HepG2 (cell line): ENCODE results near the gene PNKP. TPM values are rescaled to one million over a fixed set of nuclear protein-coding genes. Genes with fewer than 3 reads are reported as not detected.

Source experiments
- ATAC-seq: fragments of 200-7000 bp; cut with Tn5 transposase; 3 replicates; pipeline ENCODE4 v1.9.1; 2020; ENCODE audit warnings: mild to moderate bottlenecking, moderate library complexity
- BruUV-seq: library from RNA; stranded (reverse); fragments of 400-500 nt; replicated peaks from 2 replicates; lab custom pipeline; 2021; lab: Mats Ljungman, UMichigan
- CTCF ChIA-PET: fragments of 300-600 bp; formaldehyde crosslinking; extraction: SDS; loops from one replicate; lab custom pipeline; 2021; ENCODE audit warnings: low total read pairs, inconsistent platforms, low intra/inter-chr PET ratio; lab: Yijun Ruan, JAX
- POLR2A ChIA-PET: fragments of 350-600 bp; sonication (Branson Sonifier 250); formaldehyde crosslinking; loops from one replicate; lab custom pipeline; 2020; ENCODE audit warnings: antibody characterized with exemption, inconsistent platforms; lab: Yijun Ruan, JAX
- DNase-seq: peaks from one replicate; pipeline ENCODE4 v3.0.0-alpha.2; 2015; ENCODE audit warnings: low spot score
- FAIRE-seq: peaks from 3 replicates; lab custom pipeline; 2011; peaks lifted over from hg19 to GRCh38; lab: Jason Lieb, UNC
- H2AFZ ChIP-seq: one replicate; pipeline ENCODE4 v1.6.1; 2011; ENCODE audit warnings: low read length, inconsistent platforms
- H3K27ac ChIP-seq: fragments of 300-600 bp; 3 replicates; pipeline ENCODE4 v1.8.0; 2011; ENCODE audit warnings: mixed run types, mild to moderate bottlenecking, mixed read lengths, low read length, inconsistent platforms; ENCODE audit not compliant: insufficient read depth; ENCODE audit errors: extremely low read length
- H3K27me3 ChIP-seq, 2 experiments: fragments of 200-600 bp in 1 of 2; 2 replicates in 1 of 2; 3 replicates in 1 of 2; pipeline versions ENCODE4 v1.6.0 to v1.8.0; 2011; ENCODE audit warnings: low read length in 2 of 2, mild to moderate bottlenecking in 2 of 2, moderate library complexity in 2 of 2, inconsistent platforms in 1 of 2; ENCODE audit not compliant: insufficient read depth in 2 of 2, control insufficient read depth in 1 of 2
- H3K36me3 ChIP-seq, 2 experiments: fragments of 200-600 bp in 1 of 2; replicated peaks in 1 of 2; 2 replicates in 1 of 2; 3 replicates in 1 of 2; pipeline versions ENCODE4 v1.5.1 to v1.8.0; 2011; ENCODE audit warnings: low read length in 2 of 2, inconsistent platforms in 1 of 2; ENCODE audit not compliant: insufficient read depth in 2 of 2, control insufficient read depth in 1 of 2
- H3K4me1 ChIP-seq: 2 replicates; pipeline ENCODE4 v1.5.1; 2012; ENCODE audit warnings: low read length, inconsistent platforms; ENCODE audit not compliant: insufficient read depth
- H3K4me2 ChIP-seq: 2 replicates; pipeline ENCODE4 v1.6.0; 2011; ENCODE audit warnings: low read depth, low read length, inconsistent platforms
- H3K4me3 ChIP-seq, 3 experiments: fragments of 200-600 bp in 1 of 3; sonication (generic), shearing (Covaris generic) in 1 of 3; replicated peaks in 1 of 3; 2 replicates each; pipeline ENCODE4 v1.5.1; 2011 to 2016; ENCODE audit warnings: low read length in 3 of 3, inconsistent platforms in 2 of 3, low read depth in 2 of 3, mild to moderate bottlenecking in 2 of 3, control low read depth in 1 of 3, mixed read lengths in 1 of 3; ENCODE audit not compliant: insufficient read depth in 1 of 3
- H3K79me2 ChIP-seq: one replicate; pipeline ENCODE4 v1.6.1; 2011; ENCODE audit warnings: low read length, inconsistent platforms; ENCODE audit not compliant: insufficient read depth
- H3K9ac ChIP-seq: 2 replicates; pipeline ENCODE4 v1.6.0; 2011; ENCODE audit warnings: mild to moderate bottlenecking, low read depth, low read length, inconsistent platforms; ENCODE audit not compliant: insufficient read depth
- H3K9me3 ChIP-seq: 2 replicates; pipeline ENCODE4 v1.5.1; 2012; ENCODE audit warnings: mild to moderate bottlenecking, low read length
- H4K20me1 ChIP-seq: 2 replicates; pipeline ENCODE4 v1.6.0; 2011; ENCODE audit warnings: inconsistent platforms, mild to moderate bottlenecking, low read length, moderate library complexity; ENCODE audit not compliant: insufficient read depth
- NFE2 ChIP-seq: sonication (generic); formaldehyde crosslinking; IDR thresholded peaks from 2 replicates; pipeline ENCODE4 v1.4.0; 2020; ENCODE audit warnings: missing genetic modification reagents
- NFE2L1 ChIP-seq: sonication (generic); formaldehyde crosslinking; IDR thresholded peaks from 2 replicates; pipeline ENCODE4 v1.4.0; 2020; ENCODE audit warnings: missing genetic modification reagents, mild to moderate bottlenecking, borderline replicate concordance
- POLR2AphosphoS2 ChIP-seq: IDR thresholded peaks from 2 replicates; pipeline ENCODE4 v1.6.1; 2011; ENCODE audit warnings: low read depth, low read length, improper control_type of control experiment
- REXO4 ChIP-seq: sonication (generic); formaldehyde crosslinking; IDR thresholded peaks from 2 replicates; pipeline ENCODE4 v1.8.0; 2022; ENCODE audit warnings: missing genetic modification reagents, mild to moderate bottlenecking, borderline replicate concordance
- SKI ChIP-seq: fragments of 450-650 bp; IDR thresholded peaks from one replicate; pipeline ENCODE4 v1.6.1; 2018; ENCODE audit warnings: mild to moderate bottlenecking; ENCODE audit not compliant: partially characterized antibody
- THAP11 ChIP-seq: IDR thresholded peaks from 2 replicates; pipeline ENCODE4 v1.6.1; 2016; ENCODE audit warnings: missing biosample characterization, missing genetic modification reagents
- ZKSCAN8 ChIP-seq: IDR thresholded peaks from 2 replicates; pipeline ENCODE4 v1.6.1; 2016; ENCODE audit warnings: borderline replicate concordance, missing genetic modification reagents, missing compliant biosample characterization
- ZNF34 ChIP-seq: sonication (generic); formaldehyde crosslinking; IDR thresholded peaks from 2 replicates; pipeline ENCODE4 v1.4.0; 2020; ENCODE audit warnings: mild to moderate bottlenecking, missing genetic modification reagents, borderline replicate concordance
- ZNF44 ChIP-seq: sonication (generic); formaldehyde crosslinking; IDR thresholded peaks from 2 replicates; pipeline ENCODE4 v1.5.1; 2020; ENCODE audit warnings: mild to moderate bottlenecking, missing genetic modification reagents
- ZNF547 ChIP-seq: sonication (generic); formaldehyde crosslinking; IDR thresholded peaks from 2 replicates; pipeline ENCODE4 v1.5.1; 2020; ENCODE audit warnings: mild to moderate bottlenecking, missing genetic modification reagents
- ZNF558 ChIP-seq: sonication (generic); formaldehyde crosslinking; IDR thresholded peaks from 2 replicates; pipeline ENCODE4 v1.9.0; 2022; ENCODE audit warnings: mild to moderate bottlenecking, missing genetic modification reagents, borderline replicate concordance
- ZNF749 ChIP-seq: sonication (generic); formaldehyde crosslinking; IDR thresholded peaks from 2 replicates; pipeline ENCODE4 v1.8.0; 2022; ENCODE audit warnings: mild to moderate bottlenecking, missing genetic modification reagents, moderate library complexity, borderline replicate concordance
- ZSCAN12 ChIP-seq: sonication (generic); formaldehyde crosslinking; IDR thresholded peaks from 2 replicates; pipeline ENCODE4 v1.9.0; 2021; ENCODE audit warnings: mild to moderate bottlenecking, missing genetic modification reagents
- WGBS: methylation state at CpG from one replicate; pipeline ENCODE4 v1.1.6; 2017; ENCODE audit warnings: low lambda C conversion rate; 5-methylcytosine and 5-hydroxymethylcytosine counted together
- in situ Hi-C: cut with HindIII; loops from 2 replicates; pipeline ENCODE4 v1.10.0; 2017; ENCODE audit warnings: low pct_unique_long_range_greater_than_20kb; ENCODE audit not compliant: extremely low pct_ligation_motif_present
- intact Hi-C: fragments of 100-400 bp; cut with micrococcal nuclease; formaldehyde crosslinking; loops from one replicate; pipeline ENCODE4 v1.10.0; 2022; ENCODE audit not compliant: unreplicated experiment
- polyA plus RNA-seq, 8 experiments: library from polyadenylated mRNA; depleted of rRNA in 3 of 8; stranded (reverse) in 7 of 8; unstranded in 1 of 8; fragments of >200 nt; fragmentation: Illumina TruSeq in 4 of 8; extraction: Trizol in 4 of 8; gene quantifications; 2 replicates each; pipeline versions ENCODE4 v1.2.1 to v1.2.3, GENCODE V29; 2011 to 2016; ENCODE audit warnings: low read depth in 4 of 8, missing spikeins in 1 of 8, mixed read lengths in 1 of 8; ENCODE audit not compliant: insufficient read depth in 1 of 8
- total RNA-seq, 5 experiments: library from RNA; depleted of rRNA; stranded (reverse); fragments of >200 nt; fragmentation: Illumina TruSeq; extraction: Trizol; gene quantifications; 2 replicates each; pipeline ENCODE4 v1.2.3, GENCODE V29; 2016; ENCODE audit warnings: low read depth in 1 of 5
- TF ChIP-seq, protein P1 (sequence below): sonication (generic); formaldehyde crosslinking; IDR thresholded peaks from 2 replicates; pipeline ENCODE4 v1.8.1; 2022; ENCODE audit warnings: mild to moderate bottlenecking, missing genetic modification reagents

PNKP gene
- total and polyA plus RNA-seq, 2 of the 13 experiments (the other 11 are each of a cell fraction or from before 2014, with no cell fraction given) = 12.7 to 27.1 TPM

DNA sequence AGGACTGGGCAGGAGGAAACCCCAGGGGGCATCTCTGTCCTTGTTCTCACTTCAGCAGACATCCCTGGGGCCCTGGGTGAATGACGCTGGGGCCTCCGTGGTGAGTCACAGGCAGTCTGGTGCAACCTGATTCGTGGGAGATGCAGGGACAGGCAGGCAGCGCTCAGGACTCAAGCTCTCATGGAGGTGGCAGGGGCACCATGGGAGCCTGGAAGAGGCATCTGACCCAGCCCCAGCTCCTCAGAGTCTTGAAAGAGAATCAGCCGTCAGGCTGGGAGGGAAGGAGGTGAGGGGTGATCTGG, 30.4 kb downstream of the PNKP start:
- intact Hi-C loops = no loop called here
- H3K9me3 ChIP-seq = no peaks in the 10 kb centered on the region
- no peaks in the 10 kb centered on the region for H4K20me1 ChIP-seq
- BruUV-seq = no TSS peak
- peaks cover 19 to 59% of the 10 kb centered on the region in 2 experiments for H3K36me3 ChIP-seq
- WGBS = 83% methylated on average over 5 of the region's 5 CpGs
- in situ Hi-C loops = no loop called here
- no peak for TF ChIP-seq NFE2L1 (CRISPR knock-in tag)
- TF ChIP-seq NFE2 (CRISPR knock-in tag) = no peak
- TF ChIP-seq SKI = no peak
- TF ChIP-seq, protein P1, sequence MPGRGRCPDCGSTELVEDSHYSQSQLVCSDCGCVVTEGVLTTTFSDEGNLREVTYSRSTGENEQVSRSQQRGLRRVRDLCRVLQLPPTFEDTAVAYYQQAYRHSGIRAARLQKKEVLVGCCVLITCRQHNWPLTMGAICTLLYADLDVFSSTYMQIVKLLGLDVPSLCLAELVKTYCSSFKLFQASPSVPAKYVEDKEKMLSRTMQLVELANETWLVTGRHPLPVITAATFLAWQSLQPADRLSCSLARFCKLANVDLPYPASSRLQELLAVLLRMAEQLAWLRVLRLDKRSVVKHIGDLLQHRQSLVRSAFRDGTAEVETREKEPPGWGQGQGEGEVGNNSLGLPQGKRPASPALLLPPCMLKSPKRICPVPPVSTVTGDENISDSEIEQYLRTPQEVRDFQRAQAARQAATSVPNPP (CRISPR knock-in tag) = no peak
- TF ChIP-seq ZKSCAN8 = no peak
- TF ChIP-seq THAP11 (CRISPR knock-in tag) = no peak
- TF ChIP-seq ZNF749 (CRISPR knock-in tag) = no peak
- TF ChIP-seq POLR2AphosphoS2 = no peak
- TF ChIP-seq ZNF34 = no peak
- no peak for TF ChIP-seq ZSCAN12 (CRISPR knock-in tag)
- no peak for TF ChIP-seq REXO4 (CRISPR knock-in tag)
- TF ChIP-seq ZNF44 (CRISPR knock-in tag) = no peak
- no peak for TF ChIP-seq ZNF558
- no peak for TF ChIP-seq ZNF547 (CRISPR knock-in tag)
- no peak for DNase-seq
- no peak overlapping the region for H3K9ac ChIP-seq
- no peak overlapping the region for H3K27ac ChIP-seq
- POLR2A ChIA-PET = no interaction called here
- no peaks in the 10 kb centered on the region for H3K79me2 ChIP-seq
- H2AFZ ChIP-seq = no peak overlapping the region
- H3K4me3 ChIP-seq = no peak overlapping the region
- no peak for ATAC-seq
- CTCF ChIA-PET = no interaction called here
- H3K4me1 ChIP-seq = no peaks in the 10 kb centered on the region
- FAIRE-seq = no peak
- no peaks in the 10 kb centered on the region for H3K27me3 ChIP-seq
- H3K4me2 ChIP-seq = no peak overlapping the region
